H9 (cell line): ENCODE measurements around the gene SNX5. TPM values are rescaled to one million over a fixed set of nuclear protein-coding genes. Genes with fewer than 3 reads are reported as not detected.

ENCODE experiments used
- DNase-seq: peaks from one replicate; pipeline ENCODE4 v3.0.0-alpha.2; 2017
- H2AFZ ChIP-seq: one replicate; pipeline ENCODE4 v1.6.1; 2013; ENCODE audit warnings: mild to moderate bottlenecking, low read length, control low read depth, moderate library complexity
- H2AK5ac ChIP-seq: 2 replicates; pipeline ENCODE4 v1.6.1; 2013; ENCODE audit warnings: low read length, control low read depth, mixed read lengths; ENCODE audit not compliant: insufficient read length
- H2BK120ac ChIP-seq: one replicate; pipeline ENCODE4 v1.6.1; 2013; ENCODE audit warnings: low read depth, mild to moderate bottlenecking, low read length, control low read depth, inconsistent platforms; ENCODE audit not compliant: poor library complexity, severe bottlenecking
- H2BK12ac ChIP-seq: 2 replicates; pipeline ENCODE4 v1.6.1; 2013; ENCODE audit warnings: low read length, control low read depth, mixed read lengths, low read depth; ENCODE audit not compliant: insufficient read length
- H2BK15ac ChIP-seq: 2 replicates; pipeline ENCODE4 v1.6.1; 2013; ENCODE audit warnings: low read depth, low read length, control low read depth
- H2BK20ac ChIP-seq: one replicate; pipeline ENCODE4 v1.6.1; 2013; ENCODE audit warnings: low read depth, mild to moderate bottlenecking, low read length, control low read depth, inconsistent platforms; ENCODE audit not compliant: poor library complexity, severe bottlenecking
- H2BK5ac ChIP-seq: 2 replicates; pipeline ENCODE4 v1.6.1; 2013; ENCODE audit warnings: low read length, control low read depth, mixed read lengths; ENCODE audit not compliant: insufficient read length
- H3K14ac ChIP-seq: 2 replicates; pipeline ENCODE4 v1.6.1; 2013; ENCODE audit warnings: low read length, control low read depth; ENCODE audit not compliant: insufficient read depth
- H3K18ac ChIP-seq: 2 replicates; pipeline ENCODE4 v1.6.1; 2013; ENCODE audit warnings: low read depth, mild to moderate bottlenecking, mixed read lengths, low read length, control low read depth; ENCODE audit not compliant: insufficient read length
- H3K23ac ChIP-seq: 2 replicates; pipeline ENCODE4 v1.6.1; 2013; ENCODE audit warnings: low read length, control low read depth, mixed read lengths, low read depth; ENCODE audit not compliant: insufficient read length
- H3K23me2 ChIP-seq: 2 replicates; pipeline ENCODE4 v1.6.1; 2013; ENCODE audit warnings: low read depth, mild to moderate bottlenecking, mixed read lengths, low read length, control low read depth; ENCODE audit not compliant: insufficient read length, poor library complexity, severe bottlenecking
- H3K27ac ChIP-seq: 2 replicates; pipeline ENCODE4 v1.5.1; 2013; ENCODE audit warnings: low read length, control low read depth, mixed read lengths, low read depth; ENCODE audit not compliant: insufficient read length
- H3K27me3 ChIP-seq: 2 replicates; pipeline ENCODE4 v1.6.1; 2013; ENCODE audit warnings: low read length, control low read depth, inconsistent platforms; ENCODE audit not compliant: insufficient read depth
- H3K4ac ChIP-seq: 2 replicates; pipeline ENCODE4 v1.6.1; 2013; ENCODE audit warnings: low read depth, mild to moderate bottlenecking, control low read depth, inconsistent platforms, low read length, moderate library complexity
- H3K4me1 ChIP-seq: 2 replicates; pipeline ENCODE4 v1.6.1; 2013; ENCODE audit warnings: low read length, control low read depth, inconsistent platforms; ENCODE audit not compliant: insufficient read depth
- H3K4me2 ChIP-seq: 2 replicates; pipeline ENCODE4 v1.6.1; 2013; ENCODE audit warnings: low read length, control low read depth, mixed read lengths; ENCODE audit not compliant: insufficient read length, insufficient read depth
- H3K56ac ChIP-seq: 2 replicates; pipeline ENCODE4 v1.6.1; 2013; ENCODE audit warnings: low read depth, mild to moderate bottlenecking, mixed read lengths, low read length, control low read depth; ENCODE audit not compliant: insufficient read length
- H3K79me1 ChIP-seq: 2 replicates; pipeline ENCODE4 v1.6.1; 2013; ENCODE audit warnings: low read depth, mild to moderate bottlenecking, moderate library complexity, low read length, control low read depth, inconsistent platforms; ENCODE audit not compliant: insufficient read depth, poor library complexity, severe bottlenecking
- H3K79me2 ChIP-seq: 2 replicates; pipeline ENCODE4 v1.6.1; 2013; ENCODE audit warnings: low read length, control low read depth, inconsistent platforms; ENCODE audit not compliant: insufficient read depth
- H3K9ac ChIP-seq: 2 replicates; pipeline ENCODE4 v1.6.1; 2013; ENCODE audit warnings: low read length, control low read depth, mixed read lengths; ENCODE audit not compliant: insufficient read length; ENCODE audit errors: extremely low read depth
- H3K9me3 ChIP-seq: one replicate; pipeline ENCODE4 v1.6.1; 2013; ENCODE audit warnings: low read depth, low read length, inconsistent platforms; ENCODE audit not compliant: control insufficient read depth
- H3T11ph ChIP-seq: one replicate; pipeline ENCODE4 v1.6.1; 2013; ENCODE audit warnings: mild to moderate bottlenecking, low read length, control low read depth, inconsistent platforms
- H4K20me1 ChIP-seq: one replicate; pipeline ENCODE4 v1.6.1; 2013; ENCODE audit not compliant: control insufficient read depth, insufficient read length, insufficient read depth
- H4K5ac ChIP-seq: 2 replicates; pipeline ENCODE4 v1.6.1; 2013; ENCODE audit warnings: low read depth, mild to moderate bottlenecking, mixed read lengths, low read length, control low read depth; ENCODE audit not compliant: insufficient read length
- H4K8ac ChIP-seq: replicated peaks from 2 replicates; pipeline ENCODE4 v1.6.1; 2013; ENCODE audit warnings: low read length, control low read depth, mixed read lengths, low read depth; ENCODE audit not compliant: insufficient read length
- H4K91ac ChIP-seq: 2 replicates; pipeline ENCODE4 v1.6.1; 2013; ENCODE audit warnings: low read depth, mild to moderate bottlenecking, moderate library complexity, mixed read lengths, low read length, control low read depth; ENCODE audit not compliant: insufficient read length
- H3K27ac Mint-ChIP-seq, 3 experiments: 2 replicates in 2 of 3; 3 replicates in 1 of 3; pipeline ENCODE4 v1.8.0; 2020 to 2021; ENCODE audit warnings: mixed read lengths in 3 of 3, mild to moderate bottlenecking in 1 of 3, moderate library complexity in 1 of 3
- H3K27me3 Mint-ChIP-seq: 2 replicates; pipeline ENCODE4 v1.8.0; 2021; ENCODE audit warnings: low read depth, mild to moderate bottlenecking, moderate library complexity, mixed read lengths
- H3K36me3 Mint-ChIP-seq, 3 experiments: 2 replicates in 2 of 3; 3 replicates in 1 of 3; pipeline ENCODE4 v1.8.0; 2020 to 2021; ENCODE audit warnings: low read depth in 3 of 3, mixed read lengths in 3 of 3; ENCODE audit not compliant: insufficient read depth in 1 of 3
- H3K4me1 Mint-ChIP-seq, 2 experiments: 2 replicates each; pipeline ENCODE4 v1.8.0; 2020; ENCODE audit warnings: mixed read lengths in 2 of 2
- H3K4me3 Mint-ChIP-seq, 2 experiments: 2 replicates in 1 of 2; 3 replicates in 1 of 2; pipeline ENCODE4 v1.8.0; 2020 to 2021; ENCODE audit warnings: mild to moderate bottlenecking in 2 of 2, mixed read lengths in 2 of 2, moderate library complexity in 1 of 2
- H3K9me3 Mint-ChIP-seq, 2 experiments: 2 replicates in 1 of 2; 3 replicates in 1 of 2; pipeline ENCODE4 v1.8.0; 2020; ENCODE audit warnings: mild to moderate bottlenecking in 2 of 2, mixed read lengths in 2 of 2, moderate library complexity in 1 of 2
- CTCF ChIP-seq: fragments of 200-600 bp; sonication (generic); conservative IDR thresholded peaks from 3 replicates; pipeline ENCODE4 v1.8.0; 2021; ENCODE audit warnings: antibody characterized with exemption, mild to moderate bottlenecking
- whole genome bisulfite sequencing: extraction: QIAGEN DNeasy Blood & Tissue Kit; methylation state at CpG from one replicate; pipeline ENCODE4 v1.1.7; 2013; ENCODE audit warnings: missing lambda C conversion rate, low lambda C conversion rate, mixed read lengths; ENCODE audit not compliant: insufficient read length; ENCODE audit errors: extremely low coverage; 5-methylcytosine and 5-hydroxymethylcytosine counted together
- total RNA-seq: library from RNA; stranded (reverse); gene quantifications from 2 replicates; pipeline ENCODE4 v1.2.1, GENCODE V29; 2021

SNX5 gene
- total RNA-seq, 1 experiment from 2014 or later = 194 TPM

- Histone ChIP-seq H2BK5ac (no peak overlapping the region), H3T11ph (no peak overlapping the region)
Observed at GRCh38 chr20:17950670-17951069, 17.9 kb downstream of the SNX5 start.

More at GRCh38 chr20:17950670-17951069, 17.9 kb downstream of the SNX5 start:
- Histone ChIP-seq H2BK12ac (no peak overlapping the region), H2BK120ac (no peak overlapping the region), H3K4me1 (no peaks in the 10 kb centered on the region), H2AFZ (no peak overlapping the region), H3K79me1 (peaks cover 7% of the 10 kb centered on the region), H3K18ac (no peak overlapping the region), H3K27me3 (no peaks in the 10 kb centered on the region), H4K20me1 (no peaks in the 10 kb centered on the region), H4K5ac (no peak overlapping the region), H3K4me2 (no peak overlapping the region), H3K4ac (no peak overlapping the region), H2BK15ac (no peak overlapping the region), H4K91ac (no peak overlapping the region), H4K8ac (no peak overlapping the region), H3K79me2 (peaks cover 10% of the 10 kb centered on the region; the same call in 1 of the 2 replicates), H3K23me2 (no peaks in the 10 kb centered on the region), H3K14ac (no peak overlapping the region), H2BK20ac (no peak overlapping the region), H3K23ac (no peak overlapping the region), H3K56ac (no peak overlapping the region), H3K9ac (no peak overlapping the region), H3K27ac (no peak overlapping the region), H3K9me3 (no peaks in the 10 kb centered on the region), H2AK5ac (no peak overlapping the region)
- DNase-seq = no peak
- H3K4me1 Mint-ChIP-seq = no peaks in the 10 kb centered on the region
- no peak overlapping the region for H3K4me3 Mint-ChIP-seq
- no peak for TF ChIP-seq CTCF
- H3K27ac Mint-ChIP-seq = peak overlapping the region in 1 of 3 experiments; percentile 49; a peak in 1 of 7 replicates
- H3K36me3 Mint-ChIP-seq = peaks cover 91 to 100% (median 100%) of the 10 kb centered on the region in 3 experiments
- no peaks in the 10 kb centered on the region for H3K27me3 Mint-ChIP-seq
- H3K9me3 Mint-ChIP-seq = no peaks in the 10 kb centered on the region
- WGBS = no CpG with 5 or more reads among the region's 6 CpGs
